Bronchial epithelial cell (primary cell): Measurements from ENCODE around the gene HIRA. TPM values are rescaled to one million over a fixed set of nuclear protein-coding genes. Genes with fewer than 3 reads are reported as not detected.

Experiments used
- DNase-seq: peaks from one replicate; pipeline ENCODE4 v3.0.0-alpha.2; 2010; ENCODE audit warnings: low read depth
- FAIRE-seq: peaks from 2 replicates; lab custom pipeline; 2011; peaks lifted over from hg19 to GRCh38; lab: Jason Lieb, UNC
- H3K27me3 ChIP-seq: 2 replicates; pipeline ENCODE4 v1.5.1; 2011; ENCODE audit warnings: low read length; ENCODE audit not compliant: control insufficient read depth, insufficient read depth
- H3K36me3 ChIP-seq: 2 replicates; pipeline ENCODE4 v1.5.1; 2011; ENCODE audit warnings: low read length; ENCODE audit not compliant: control insufficient read depth, insufficient read depth
- H3K4me3 ChIP-seq: 2 replicates; pipeline ENCODE4 v1.5.1; 2011; ENCODE audit warnings: mild to moderate bottlenecking, low read depth, low read length, control low read depth
- CTCF ChIP-seq: IDR thresholded peaks from 2 replicates; pipeline ENCODE4 v1.5.1; 2011; ENCODE audit warnings: mild to moderate bottlenecking, moderate library complexity, low read length, control low read depth, inconsistent platforms; ENCODE audit not compliant: insufficient read depth, severe bottlenecking
- total RNA-seq: library from RNA; depleted of rRNA; stranded (reverse); fragments of >200 nt; gene quantifications from 2 replicates; pipeline ENCODE4 v1.2.1, GENCODE V29; 2014

HIRA gene
- total RNA-seq, 1 donor from 2014 or later = 22.4 TPM

DNA sequence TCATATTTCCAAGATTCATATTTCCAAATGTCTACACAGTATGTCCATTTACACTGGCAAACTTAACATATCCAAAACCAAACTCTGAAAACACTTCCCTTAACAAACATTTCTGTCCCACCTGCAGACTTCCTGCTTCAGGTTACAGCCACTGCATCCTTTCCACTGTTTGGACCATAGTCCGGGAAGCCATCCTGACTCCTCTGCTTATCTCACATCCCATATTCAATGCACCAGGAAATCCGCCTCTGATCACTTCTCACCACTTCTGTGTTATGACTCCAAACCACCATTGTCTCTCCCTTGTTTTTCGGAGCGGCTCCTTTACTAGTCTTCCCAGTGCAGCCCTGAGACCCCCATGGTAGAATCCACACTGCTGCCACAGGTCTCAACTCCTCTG is 30.1 kb downstream of the HIRA start:
- Histone ChIP-seq H3K27me3 (no peaks in the 10 kb centered on the region), H3K4me3 (no peak overlapping the region), H3K36me3 (peaks cover 22% of the 10 kb centered on the region)
- FAIRE-seq (no peak), DNase-seq (no peak)
- TF ChIP-seq CTCF = no peak

DNA sequence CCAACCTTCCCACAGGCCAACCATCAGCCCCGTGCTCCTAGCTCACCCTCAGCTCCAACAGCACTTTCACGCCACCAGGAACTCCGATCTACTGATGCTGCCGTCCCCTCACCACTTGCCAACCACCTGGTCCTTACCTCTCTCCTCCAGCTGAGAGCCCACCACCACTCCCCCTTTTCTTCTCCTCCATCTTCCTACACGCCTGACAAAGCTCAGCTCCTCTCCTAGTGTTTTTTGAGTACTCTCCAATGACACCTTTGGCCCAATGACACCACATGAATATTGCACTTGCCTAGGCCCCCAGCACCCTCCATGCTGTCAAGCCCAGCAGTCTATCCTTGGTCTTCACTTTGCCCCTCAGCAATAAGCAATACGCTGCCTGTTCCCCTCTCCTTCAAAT is 30.7 kb downstream of the HIRA start:
- H3K27me3 ChIP-seq = no peaks in the 10 kb centered on the region
- peaks cover 22% of the 10 kb centered on the region for H3K36me3 ChIP-seq
- no peak for TF ChIP-seq CTCF
- DNase-seq (no peak), FAIRE-seq (no peak)
- no peak overlapping the region for H3K4me3 ChIP-seq

DNA sequence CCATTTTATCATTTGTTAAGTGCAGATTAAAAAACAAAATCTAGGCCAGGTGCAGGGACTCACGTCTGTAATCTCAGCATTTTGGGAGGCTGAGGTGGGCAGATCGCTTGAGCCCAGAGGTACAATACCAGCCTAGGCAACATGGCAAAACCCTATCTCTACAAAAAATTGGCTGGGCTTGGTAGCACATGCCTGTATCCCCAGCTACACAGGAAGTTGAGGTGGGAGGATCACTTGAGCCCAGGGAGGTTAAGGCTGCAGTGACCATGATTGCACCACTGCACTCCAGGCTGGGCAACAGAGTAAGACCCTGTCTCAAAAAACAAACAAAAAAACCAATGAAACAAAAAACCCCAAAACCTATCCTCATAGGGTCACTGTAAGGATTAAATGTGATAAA is 32.9 kb downstream of the HIRA start:
- no peak for DNase-seq
- no peak for FAIRE-seq
- H3K27me3 ChIP-seq = no peaks in the 10 kb centered on the region
- no peak for TF ChIP-seq CTCF
- H3K36me3 ChIP-seq = peaks cover 31% of the 10 kb centered on the region
- H3K4me3 ChIP-seq = no peak overlapping the region

DNA sequence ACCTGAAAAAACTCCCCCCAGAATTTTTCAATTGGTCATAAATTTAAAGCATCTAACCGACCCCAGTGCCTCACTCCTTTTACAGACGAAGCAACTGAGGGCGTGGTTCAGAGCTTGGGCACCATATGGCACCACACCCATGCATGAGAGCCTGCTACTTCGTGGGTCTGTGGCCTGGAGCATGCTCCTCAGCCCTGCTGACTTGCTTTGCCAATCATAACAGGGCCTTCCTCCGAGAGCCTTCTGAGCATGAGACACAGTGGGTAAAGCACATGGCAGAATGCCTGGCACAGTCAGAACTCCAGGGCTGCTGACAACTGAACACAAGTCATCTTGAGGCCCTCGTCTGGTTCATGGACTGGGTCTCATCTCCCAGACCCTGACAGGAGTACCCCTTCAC is 33.3 kb downstream of the HIRA start:
- no peak overlapping the region for H3K4me3 ChIP-seq
- no peak for DNase-seq
- TF ChIP-seq CTCF = no peak
- peaks cover 31% of the 10 kb centered on the region for H3K36me3 ChIP-seq
- H3K27me3 ChIP-seq = no peaks in the 10 kb centered on the region
- no peak for FAIRE-seq

- no peak for DNase-seq
- TF ChIP-seq CTCF = no peak
- peak; percentile 62 for FAIRE-seq
- H3K36me3 ChIP-seq = peaks cover 35% of the 10 kb centered on the region
- H3K4me3 ChIP-seq = no peak overlapping the region
- H3K27me3 ChIP-seq = no peaks in the 10 kb centered on the region
Observed at GRCh38 chr22:19397734-19398104, 33.8 kb downstream of the HIRA start.

- H3K36me3 ChIP-seq = peaks cover 35% of the 10 kb centered on the region
Observed at GRCh38 chr22:19396934-19397733, 34.4 kb downstream of the HIRA start.

More at GRCh38 chr22:19396934-19397733, 34.4 kb downstream of the HIRA start:
- TF ChIP-seq CTCF = no peak
- FAIRE-seq (no peak), DNase-seq (no peak)
- Histone ChIP-seq H3K4me3 (no peak overlapping the region), H3K27me3 (no peaks in the 10 kb centered on the region)
